Left forelimb (tissue), 1 donor: ENCODE data around the gene PTGES.

Source experiments
- DNase-seq: peaks from one replicate; pipeline ENCODE4 v3.0.0-alpha.2; 2018; ENCODE audit warnings: low spot score

PTGES gene

GRCh38 chr9:129692534-129692933 lies 60.3 kb downstream of the PTGES start:
- DNase-seq, result no peak
